ENCODE measurements around the gene SYVN1. TPM values are rescaled to one million over a fixed set of nuclear protein-coding genes. Genes with fewer than 3 reads are reported as not detected.

The SYVN1 gene
- polyA plus RNA-seq, 2 of the 4 experiments (the other 2 are of a cell fraction) = 21.4 to 25.1 TPM

DNA sequence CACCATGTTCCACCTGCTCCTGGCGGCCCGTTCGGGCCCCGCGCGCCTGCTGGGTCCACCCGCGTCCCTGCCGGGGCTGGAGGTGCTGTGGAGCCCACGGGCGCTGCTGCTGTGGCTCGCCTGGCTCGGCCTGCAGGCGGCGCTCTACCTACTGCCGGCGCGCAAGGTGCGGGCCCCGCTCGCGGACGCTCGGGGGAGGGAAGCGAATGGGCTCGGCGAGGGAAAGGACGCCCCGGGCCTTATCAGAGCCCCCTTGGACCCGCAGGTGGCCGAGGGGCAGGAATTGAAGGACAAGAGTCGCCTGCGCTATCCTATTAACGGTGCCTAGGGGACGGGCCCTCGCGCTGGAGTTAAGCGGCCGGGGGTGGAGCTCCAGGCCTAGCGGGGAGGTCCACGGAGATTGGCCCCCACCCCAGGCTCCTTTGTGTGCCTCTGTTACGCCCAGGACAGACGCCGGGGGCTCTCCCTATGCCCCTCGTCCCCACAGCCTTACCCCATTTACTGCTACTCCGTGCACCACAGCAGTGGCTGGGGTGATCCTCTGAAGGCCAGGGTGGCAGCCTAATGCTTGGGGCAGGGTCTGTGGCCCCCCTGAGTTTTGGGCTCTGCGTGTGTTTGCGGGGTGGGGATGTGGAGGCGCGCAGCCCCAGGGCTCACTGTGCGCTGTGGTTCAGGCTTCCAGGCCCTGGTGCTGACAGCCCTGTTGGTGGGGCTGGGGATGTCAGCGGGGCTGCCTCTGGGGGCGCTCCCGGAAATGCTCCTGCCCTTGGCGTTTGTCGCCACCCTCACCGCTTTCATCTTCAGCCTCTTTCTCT is 21.6 kb downstream of the SYVN1 start (continued):
- TF ChIP-seq ZSCAN20 (CRISPR knock-in tag; IDR thresholded peaks at IDR 0.05) (no peak), HOXB13 (CRISPR knock-in tag; IDR thresholded peaks at IDR 0.05; ENCODE audit: low read depth) (no peak), KDM1A (IDR thresholded peaks at IDR 0.05; ENCODE audit: low read depth) (no peak), USF2 (IDR thresholded peaks at IDR 0.05) (no peak), FOXS1 (CRISPR knock-in tag; IDR thresholded peaks at IDR 0.05) (no peak), CBX2 (IDR thresholded peaks at IDR 0.05; ENCODE audit: borderline replicate concordance, low read depth) (no peak), GATA3 (IDR thresholded peaks at IDR 0.05; ENCODE audit: borderline replicate concordance) (no peak), JUN (IDR thresholded peaks at IDR 0.05) (peak in 1 of 2 experiments; percentile 22; a peak in 2 of 5 replicates), FOSB (CRISPR knock-in tag; IDR thresholded peaks at IDR 0.05) (no peak), HEYL (CRISPR knock-in tag; IDR thresholded peaks at IDR 0.05) (no peak), ATOH8 (CRISPR knock-in tag; IDR thresholded peaks at IDR 0.05; ENCODE audit: low read depth) (no peak), EP300 (IDR thresholded peaks at IDR 0.05) (no peak), ZNF302 (CRISPR knock-in tag; IDR thresholded peaks at IDR 0.05) (no peak), TFCP2L1 (CRISPR knock-in tag; IDR thresholded peaks at IDR 0.05) (no peak), NFE2L2 (conservative IDR thresholded peaks at IDR 0.05; ENCODE audit: low read length) (no peak), EHMT2 (IDR thresholded peaks at IDR 0.05; ENCODE audit: low read depth) (no peak), CTCF (IDR thresholded peaks at IDR 0.05) (peak; percentile 91), NR3C1 (IDR thresholded peaks at IDR 0.05) (no peak), ESRRA (IDR thresholded peaks at IDR 0.05; ENCODE audit: borderline replicate concordance, low read length) (no peak), E2F6 (IDR thresholded peaks at IDR 0.05; ENCODE audit: borderline replicate concordance, low read depth) (no peak; the same call in 1 of the 2 replicates)
- TF ChIP-seq, protein P1, sequence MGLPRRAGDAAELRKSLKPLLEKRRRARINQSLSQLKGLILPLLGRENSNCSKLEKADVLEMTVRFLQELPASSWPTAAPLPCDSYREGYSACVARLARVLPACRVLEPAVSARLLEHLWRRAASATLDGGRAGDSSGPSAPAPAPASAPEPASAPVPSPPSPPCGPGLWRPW (IDR thresholded peaks at IDR 0.05) = no peak
- TF ChIP-seq, protein P2, sequence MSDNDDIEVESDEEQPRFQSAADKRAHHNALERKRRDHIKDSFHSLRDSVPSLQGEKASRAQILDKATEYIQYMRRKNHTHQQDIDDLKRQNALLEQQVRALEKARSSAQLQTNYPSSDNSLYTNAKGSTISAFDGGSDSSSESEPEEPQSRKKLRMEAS (IDR thresholded peaks at IDR 0.05) = no peak; the same call in 1 of the 2 replicates
